ENCODE results near the gene PTPRN2. TPM values are rescaled to one million over a fixed set of nuclear protein-coding genes. Genes with fewer than 3 reads are reported as not detected.
A peak's percentile ranks its signal among the peaks of the same experiment; 100 is the strongest.

The PTPRN2 gene
- total and polyA plus RNA-seq, 9 of the 15 experiments (the other 6 are each of a cell fraction or from before 2014, with no cell fraction given): not detected

DNA sequence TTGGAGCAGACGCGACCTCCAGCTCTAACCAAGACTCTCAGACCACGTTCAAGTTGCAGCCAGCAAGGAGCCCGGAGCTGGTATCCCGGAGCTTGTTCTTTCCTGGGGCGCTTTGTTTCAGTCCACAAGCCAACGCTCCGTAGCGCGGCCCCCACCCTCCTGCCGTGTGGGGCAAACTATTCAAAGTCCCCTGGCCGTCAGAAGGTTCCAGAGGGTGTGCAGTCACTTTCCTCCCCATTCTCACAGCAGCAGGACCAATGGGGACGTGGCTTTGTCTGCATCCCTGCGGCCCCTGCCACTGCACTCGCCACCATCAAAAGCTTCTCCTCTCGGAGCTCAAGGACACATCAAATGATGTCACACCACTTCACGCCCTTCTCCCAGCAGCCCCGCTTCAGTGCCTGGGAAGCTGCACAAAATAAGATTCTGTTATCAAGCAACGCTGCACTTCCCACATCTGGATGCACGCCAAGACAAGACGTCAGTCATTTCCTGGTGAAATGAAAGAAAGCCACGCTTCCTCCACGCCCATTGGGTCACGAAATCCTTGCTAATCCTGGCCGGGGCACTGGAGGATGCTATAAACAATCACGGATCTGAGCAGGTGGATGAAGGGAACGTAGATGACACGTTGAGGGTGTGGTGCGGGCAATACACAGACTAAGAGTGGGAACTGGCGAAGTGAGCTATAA is 348.2 kb downstream of the PTPRN2 start:
- Histone ChIP-seq H2AFZ (ENCODE audit: low read depth, low read length) (no peak overlapping the region), H3K79me2 (ENCODE audit: control insufficient read depth, insufficient read depth, low read length) (no peaks in the 10 kb centered on the region), H3K27ac (ENCODE audit: extremely low read depth, low read depth, low read length) (no peak overlapping the region), H3K4me2 (ENCODE audit: insufficient read depth, low read length) (peak overlapping the region; percentile 6; the same call in 1 of the 2 replicates), H3K9me1 (ENCODE audit: control insufficient read depth, insufficient read depth, low read length) (no peaks in the 10 kb centered on the region), H4K20me1 (replicated peaks; ENCODE audit: control insufficient read depth, insufficient read depth, low read length) (0 out of 2 replicates have a peak, but pooled peaks cover 4% of the 10 kb centered on the region), H3K27me3 (ENCODE audit: control insufficient read depth in 2 of 2, insufficient read depth in 2 of 2, low read length in 2 of 2) (peaks cover 18 to 35% of the 10 kb centered on the region in 2 experiments; a peak in 3 of 5 replicates), H3K9me3 (replicated peaks; ENCODE audit: control insufficient read depth, insufficient read depth, low read depth, low read length) (no peaks in the 10 kb centered on the region), H3K4me3 (no peak overlapping the region), H3K36me3 (ENCODE audit: control insufficient read depth, insufficient read depth, low read length) (no peaks in the 10 kb centered on the region), H3K9ac (ENCODE audit: insufficient read depth in 1 of 2, low read depth in 2 of 2, low read length in 2 of 2) (no peak overlapping the region), H3K4me1 (replicated peaks in 1 of 2; ENCODE audit: control insufficient read depth in 2 of 2, insufficient read depth in 2 of 2, low read length in 2 of 2) (peaks cover 0 to 15% of the 10 kb centered on the region in 2 experiments; a peak in 1 of 5 replicates)
- FAIRE-seq: no peak
- peak; percentile 7 to 43 (median 18) for DNase-seq (ENCODE audit: extremely low read depth in 1 of 4, low spot score in 3 of 4)
- POLR2A ChIA-PET: no interaction called here
- ATAC-seq: peak; percentile 68
- in situ Hi-C loops (cut with MboI): no loop called here
- BruUV-seq (replicated peaks): no TSS peak
- CTCF ChIA-PET (ENCODE audit: low intra/inter-chr PET ratio): no interaction called here
- intact Hi-C loops (cut with micrococcal nuclease): no loop called here
- under 1% methylated on average over 30 of the region's 30 CpGs for WGBS (ENCODE audit: insufficient coverage, low coverage, missing lambda C conversion rate)
- no peak for TF ChIP-seq EP400 (IDR thresholded peaks at IDR 0.05)
- TF ChIP-seq HMBOX1 (IDR thresholded peaks at IDR 0.05): no peak
- no peak for TF ChIP-seq NUFIP1 (IDR thresholded peaks at IDR 0.05; ENCODE audit: partially characterized antibody)
- TF ChIP-seq ZNF324 (CRISPR knock-in tag; IDR thresholded peaks at IDR 0.05): no peak
- no peak for TF ChIP-seq ZNF586 (CRISPR knock-in tag; conservative IDR thresholded peaks at IDR 0.05)
- TF ChIP-seq HIVEP1 (CRISPR knock-in tag; IDR thresholded peaks at IDR 0.05): no peak
- peak; percentile 36; the same call in 1 of the 2 replicates for TF ChIP-seq CTBP1 (IDR thresholded peaks at IDR 0.05; ENCODE audit: borderline replicate concordance)
- TF ChIP-seq CXXC5 (CRISPR knock-in tag; IDR thresholded peaks at IDR 0.05): 0 out of 2 replicates have a peak, but pooled peaks have one; percentile 12
- TF ChIP-seq PKNOX1 (IDR thresholded peaks at IDR 0.05): peak; percentile 85
- TF ChIP-seq ATF7 (IDR thresholded peaks at IDR 0.05): peak; percentile 73
- TF ChIP-seq SMARCB1 (IDR thresholded peaks at IDR 0.05; ENCODE audit: insufficient read length, low read depth): no peak
- TF ChIP-seq, protein P1, sequence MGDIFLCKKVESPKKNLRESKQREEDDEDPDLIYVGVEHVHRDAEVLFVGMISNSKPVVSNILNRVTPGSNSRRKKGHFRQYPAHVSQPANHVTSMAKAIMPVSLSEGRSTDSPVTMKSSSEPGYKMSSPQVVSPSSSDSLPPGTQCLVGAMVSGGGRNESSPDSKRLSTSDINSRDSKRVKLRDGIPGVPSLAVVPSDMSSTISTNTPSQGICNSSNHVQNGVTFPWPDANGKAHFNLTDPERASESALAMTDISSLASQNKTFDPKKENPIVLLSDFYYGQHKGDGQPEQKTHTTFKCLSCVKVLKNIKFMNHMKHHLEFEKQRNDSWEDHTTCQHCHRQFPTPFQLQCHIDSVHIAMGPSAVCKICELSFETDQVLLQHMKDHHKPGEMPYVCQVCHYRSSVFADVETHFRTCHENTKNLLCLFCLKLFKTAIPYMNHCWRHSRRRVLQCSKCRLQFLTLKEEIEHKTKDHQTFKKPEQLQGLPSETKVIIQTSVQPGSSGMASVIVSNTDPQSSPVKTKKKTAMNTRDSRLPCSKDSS (IDR thresholded peaks at IDR 0.05; ENCODE audit: low read depth, partially characterized antibody): no peak
- peak; percentile 57 for TF ChIP-seq ESRRA (IDR thresholded peaks at IDR 0.05; ENCODE audit: borderline replicate concordance, low read depth)
- TF ChIP-seq ARID1B (IDR thresholded peaks at IDR 0.05): 0 out of 2 replicates have a peak, but pooled peaks have one; percentile 22
- TF ChIP-seq TAL1 (IDR thresholded peaks at IDR 0.05): peak; percentile 32; the same call in 1 of the 2 replicates
- TF ChIP-seq LEF1 (IDR thresholded peaks at IDR 0.05): no peak
- 0 out of 2 replicates have a peak, but pooled peaks have one; percentile 22 for TF ChIP-seq TEAD4 (IDR thresholded peaks at IDR 0.05; ENCODE audit: low read length)
- no peak for TF ChIP-seq TEAD4 (CRISPR knock-in tag; IDR thresholded peaks at IDR 0.05; ENCODE audit: borderline replicate concordance)
- no peak for TF ChIP-seq TFAM (CRISPR knock-in tag; conservative IDR thresholded peaks at IDR 0.05)
- TF ChIP-seq FOXA3 (CRISPR knock-in tag; conservative IDR thresholded peaks at IDR 0.05 in 1 of 2, IDR thresholded peaks at IDR 0.05 in 1 of 2): no peak
